Measurements from ENCODE around the gene ULBP1.
"Not testable (repeated sequence)": the region's sequence is repeated elsewhere in the genome, so short reads cannot be mapped to it uniquely, and the experiment has no call there.

ULBP1 gene

GRCh38 chr6:149963462-149964307 lies at the start of gene ULBP1:
ULBP1 (plus strand) TSS chr6:149963943; CDS start chr6:149964050, 107 bp downstream.
- DNase-seq, result peak; percentile 86 to 88

GRCh38 chr6:149915970-149916865 lies 47.5 kb upstream of the ULBP1 start:
- peak in 1 of 2 experiments; percentile 3 for DNase-seq

GRCh38 chr6:149917679-149918078 lies 46.1 kb upstream of the ULBP1 start:
- peak; percentile 6 to 7 for DNase-seq

GRCh38 chr6:149918151-149918905 lies 45.4 kb upstream of the ULBP1 start:
- peak; percentile 6 to 12 for DNase-seq

GRCh38 chr6:149919126-149919833 lies 44.5 kb upstream of the ULBP1 start:
- DNase-seq, result not testable (repeated sequence)

GRCh38 chr6:149919834-149920225 lies 43.9 kb upstream of the ULBP1 start:
- DNase-seq, result no peak

- no peak for DNase-seq
These were observed 42.4 kb upstream of the ULBP1 start for GRCh38 chr6:149921361-149921760.

GRCh38 chr6:149922091-149922490 lies 41.7 kb upstream of the ULBP1 start:
- not testable (repeated sequence) for DNase-seq

GRCh38 chr6:149922642-149923326 lies 41.0 kb upstream of the ULBP1 start, which contains the start of gene RAET1G:
RAET1G (minus strand) TSS chr6:149923121; CDS start chr6:149923010, 111 bp downstream.
- peak; percentile 87 to 90 for DNase-seq

GRCh38 chr6:149923327-149923986 lies 40.3 kb upstream of the ULBP1 start:
- DNase-seq, result no peak

- no peak for DNase-seq
These were observed 39.4 kb upstream of the ULBP1 start for GRCh38 chr6:149924206-149924932.

GRCh38 chr6:149924933-149925252 lies 38.9 kb upstream of the ULBP1 start:
- peak in 1 of 2 experiments; percentile 22 for DNase-seq

- peak; percentile 28 to 30 for DNase-seq
These were observed 38.3 kb upstream of the ULBP1 start for GRCh38 chr6:149925253-149925973.

GRCh38 chr6:149925974-149926777 lies 37.6 kb upstream of the ULBP1 start:
- peak; percentile 91 for DNase-seq

GRCh38 chr6:149927025-149927424 lies 36.7 kb upstream of the ULBP1 start:
- not testable (repeated sequence) for DNase-seq

- DNase-seq, result peak in 1 of 2 experiments; percentile 22
These were observed 34.3 kb upstream of the ULBP1 start for GRCh38 chr6:149929422-149929821.

GRCh38 chr6:149931501-149931900 lies 32.2 kb upstream of the ULBP1 start:
- DNase-seq, result no peak

GRCh38 chr6:149933036-149933435 lies 30.7 kb upstream of the ULBP1 start:
- DNase-seq, result no peak

- DNase-seq, result peak; percentile 8 to 13
These were observed 30.3 kb upstream of the ULBP1 start for GRCh38 chr6:149933461-149933860.
